GM19023 (cell line): Measurements from ENCODE around the gene RELN.

Source experiments
- ATAC-seq: cut with Tn5 transposase; IDR thresholded peaks from one replicate; pipeline ENCODE4 v1.9.1; 2021; ENCODE audit warnings: mild to moderate bottlenecking, moderate library complexity; ENCODE audit not compliant: unreplicated experiment

Gene RELN

DNA sequence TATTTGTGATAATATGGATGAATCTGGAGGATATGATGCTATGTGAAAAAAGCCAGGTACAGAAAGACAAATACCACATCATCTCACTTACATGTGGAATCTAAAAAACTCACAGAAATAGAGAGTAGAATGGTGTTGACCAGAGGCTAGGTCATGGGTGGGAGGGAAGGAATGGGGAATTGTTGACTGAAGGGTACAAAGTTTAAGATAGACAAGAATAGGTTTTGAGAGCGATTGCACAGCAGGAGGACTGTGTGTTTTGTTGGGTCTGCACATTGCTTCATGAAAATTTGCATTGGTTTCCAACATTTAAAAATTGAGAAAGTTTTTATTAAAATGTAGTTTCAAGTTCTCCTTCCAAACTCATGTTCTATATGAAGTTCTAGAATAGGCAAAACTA, 551.8 kb downstream of the RELN start:
- no peak for ATAC-seq

DNA sequence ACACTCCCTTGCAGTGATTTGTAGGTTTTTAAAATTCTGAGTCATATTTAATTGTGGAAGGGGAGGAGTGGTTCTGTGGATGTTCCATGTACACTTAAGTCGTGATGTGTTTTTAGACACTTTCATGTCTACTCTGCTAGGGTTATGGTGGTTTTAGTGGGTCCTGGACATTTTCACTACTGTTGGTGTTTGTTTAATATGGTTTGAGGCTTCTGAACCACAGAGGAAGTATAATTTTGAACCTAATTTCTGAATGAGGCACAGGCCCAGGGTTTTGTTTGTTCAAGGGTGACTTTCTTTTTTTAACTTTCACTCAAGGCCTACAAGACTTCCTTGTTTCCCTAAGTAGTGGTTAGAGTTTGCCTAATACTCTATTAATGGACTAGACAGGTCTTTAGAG, 556.7 kb downstream of the RELN start:
- no peak for ATAC-seq

- ATAC-seq = no peak
Observed at GRCh38 chr7:103425177-103425576, 564.3 kb downstream of the RELN start.

DNA sequence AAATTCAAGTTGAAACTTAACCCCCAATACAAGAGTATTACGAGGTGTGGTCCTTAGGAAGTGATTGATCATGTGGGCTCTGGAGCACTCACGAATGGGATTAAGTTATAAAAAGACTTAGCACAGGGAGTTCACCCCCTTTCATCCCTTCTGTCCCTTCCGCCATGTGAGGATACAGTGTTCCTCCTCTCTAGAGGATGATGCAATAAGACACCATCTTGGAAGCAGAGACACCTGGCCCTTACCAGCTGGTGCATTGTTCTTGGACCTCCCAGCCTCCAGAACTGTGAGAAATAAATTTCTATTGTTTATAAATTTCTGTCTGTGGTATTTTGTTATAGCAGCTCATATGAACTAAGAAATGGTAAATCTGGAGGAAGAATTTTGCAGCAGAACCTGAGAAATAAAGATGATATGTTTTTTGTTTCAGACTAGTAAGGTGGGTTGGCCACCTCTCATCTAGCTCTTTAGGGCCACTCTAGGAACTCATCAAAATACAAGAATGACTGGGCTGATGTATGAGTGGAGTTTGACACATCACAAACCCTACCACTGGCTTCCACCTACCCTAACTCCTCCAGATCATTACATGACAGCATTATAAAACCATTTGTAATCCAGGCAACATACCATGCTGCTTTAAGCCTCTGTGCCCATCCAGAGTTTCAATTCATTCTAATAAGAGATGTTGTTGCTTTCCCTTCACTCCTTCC, 565.8 kb downstream of the RELN start:
- no peak for ATAC-seq
